ENCODE data around the gene ADH7.

Gene ADH7

GRCh38 chr4:99435154-99435553, at the start of gene ADH7:
TSS of gene ADH7 (minus strand) at chr4:99435342. CDS start at chr4:99435233, 109 bp downstream.
- DNase-seq (ENCODE audit: low spot score): no peak

GRCh38 chr4:99483636-99484035, 48.5 kb upstream of the ADH7 start:
- DNase-seq (ENCODE audit: low spot score): no peak

- no peak for DNase-seq (ENCODE audit: low spot score)
These were observed 38.0 kb upstream of the ADH7 start for GRCh38 chr4:99473131-99473530.

GRCh38 chr4:99471896-99472295, 36.8 kb upstream of the ADH7 start:
- no peak for DNase-seq (ENCODE audit: low spot score)

- DNase-seq (ENCODE audit: low spot score): no peak
These were observed 36.2 kb upstream of the ADH7 start for GRCh38 chr4:99471349-99471748.

GRCh38 chr4:99468889-99469288, 33.7 kb upstream of the ADH7 start:
- no peak for DNase-seq (ENCODE audit: low spot score)

- no peak for DNase-seq (ENCODE audit: low spot score)
These were observed 32.7 kb upstream of the ADH7 start for GRCh38 chr4:99467887-99468286.

GRCh38 chr4:99463566-99463965, 28.4 kb upstream of the ADH7 start:
- no peak for DNase-seq (ENCODE audit: low spot score)

GRCh38 chr4:99462875-99463464, 27.8 kb upstream of the ADH7 start:
- DNase-seq (ENCODE audit: low spot score): peak; percentile 60

GRCh38 chr4:99461623-99462401, 26.7 kb upstream of the ADH7 start:
- no peak for DNase-seq (ENCODE audit: low spot score)

GRCh38 chr4:99459546-99460042, 24.5 kb upstream of the ADH7 start:
- DNase-seq (ENCODE audit: low spot score): no peak

GRCh38 chr4:99458911-99459447, 23.8 kb upstream of the ADH7 start:
- no peak for DNase-seq (ENCODE audit: low spot score)

GRCh38 chr4:99457676-99458075, 22.5 kb upstream of the ADH7 start:
- no peak for DNase-seq (ENCODE audit: low spot score)

- DNase-seq (ENCODE audit: low spot score): no peak
These were observed 22.1 kb upstream of the ADH7 start for GRCh38 chr4:99457270-99457669.

- DNase-seq (ENCODE audit: low spot score): no peak
These were observed 12.4 kb upstream of the ADH7 start for GRCh38 chr4:99447513-99447912.

GRCh38 chr4:99447079-99447478, 11.9 kb upstream of the ADH7 start:
- peak; percentile 1 for DNase-seq (ENCODE audit: low spot score)

- DNase-seq (ENCODE audit: low spot score): no peak
These were observed 3.3 kb upstream of the ADH7 start for GRCh38 chr4:99438405-99438780.

GRCh38 chr4:99437723-99438404, 2.7 kb upstream of the ADH7 start:
- no peak for DNase-seq (ENCODE audit: low spot score)

- no peak for DNase-seq (ENCODE audit: low spot score)
These were observed 2.0 kb upstream of the ADH7 start for GRCh38 chr4:99436976-99437722.

- DNase-seq (ENCODE audit: low spot score): no peak
These were observed 1.3 kb upstream of the ADH7 start for GRCh38 chr4:99436462-99436861.

GRCh38 chr4:99430106-99430505, 5.0 kb downstream of the ADH7 start:
- DNase-seq (ENCODE audit: low spot score): no peak

- no peak for DNase-seq (ENCODE audit: low spot score)
These were observed 18.0 kb downstream of the ADH7 start for GRCh38 chr4:99417125-99417524.
